Karpas-422 (cell line): ENCODE results near the gene GABPB1. TPM values are rescaled to one million over a fixed set of nuclear protein-coding genes. Genes with fewer than 3 reads are reported as not detected.

ENCODE experiments used
- DNase-seq: peaks from one replicate; pipeline ENCODE4 v3.0.0-alpha.2; 2015
- H2AFZ ChIP-seq: fragments of 200-600 bp; sonication (generic); 2 replicates; pipeline ENCODE4 v1.6.1; 2014; ENCODE audit warnings: antibody characterized with exemption, low read length, mixed read lengths
- H3K27ac ChIP-seq: fragments of 200-600 bp; sonication (generic); 2 replicates; pipeline ENCODE4 v1.5.1; 2014; ENCODE audit warnings: mild to moderate bottlenecking, low read length, moderate library complexity
- H3K27me3 ChIP-seq: fragments of 200-600 bp; sonication (generic); 2 replicates; pipeline ENCODE4 v1.6.1; 2014; ENCODE audit warnings: low read length, mixed read lengths
- H3K36me3 ChIP-seq: fragments of 200-600 bp; sonication (generic); 2 replicates; pipeline ENCODE4 v1.6.1; 2014; ENCODE audit warnings: low read length, mixed read lengths; ENCODE audit not compliant: insufficient read depth
- H3K4me1 ChIP-seq: fragments of 200-600 bp; sonication (generic); 2 replicates; pipeline ENCODE4 v1.6.1; 2014; ENCODE audit warnings: mild to moderate bottlenecking, low read length, mixed read lengths
- H3K4me2 ChIP-seq: fragments of 200-600 bp; sonication (generic); 2 replicates; pipeline ENCODE4 v1.6.1; 2014; ENCODE audit warnings: low read length, low read depth, mild to moderate bottlenecking; ENCODE audit not compliant: poor library complexity, severe bottlenecking
- H3K4me3 ChIP-seq: fragments of 200-600 bp; sonication (generic); 2 replicates; pipeline ENCODE4 v1.5.1; 2014; ENCODE audit warnings: mild to moderate bottlenecking, antibody characterized with exemption, low read length, mixed read lengths
- H3K79me2 ChIP-seq: fragments of 200-600 bp; sonication (generic); 2 replicates; pipeline ENCODE4 v1.6.1; 2014; ENCODE audit warnings: mild to moderate bottlenecking, low read length, mixed read lengths
- H3K9ac ChIP-seq: fragments of 200-600 bp; sonication (generic); 2 replicates; pipeline ENCODE4 v1.6.0; 2014; ENCODE audit warnings: low read length
- H3K9me2 ChIP-seq: fragments of 200-600 bp; sonication (generic), shearing (Covaris generic); replicated peaks from 2 replicates; pipeline ENCODE4 v1.6.0; 2014; ENCODE audit warnings: mild to moderate bottlenecking, low read length, moderate library complexity; ENCODE audit not compliant: insufficient read depth
- H3K9me3 ChIP-seq: fragments of 300-700, 200-600 bp; sonication (generic); 2 replicates; pipeline ENCODE4 v1.6.1; 2014; ENCODE audit warnings: low read length, mixed read lengths
- H4K20me1 ChIP-seq: fragments of 200-600 bp; sonication (generic); 2 replicates; pipeline ENCODE4 v1.6.1; 2014; ENCODE audit warnings: mild to moderate bottlenecking, antibody characterized with exemption, low read length, low read depth; ENCODE audit not compliant: insufficient read depth
- total RNA-seq: library from RNA; depleted of rRNA; stranded (reverse); fragments of >200 nt; shearing (Covaris generic); gene quantifications from 2 replicates; pipeline ENCODE4 v1.2.3, GENCODE V29; 2014; ENCODE audit warnings: low replicate concordance

GABPB1 gene
- total RNA-seq, 1 experiment from 2014 or later: 30.4 TPM

DNA sequence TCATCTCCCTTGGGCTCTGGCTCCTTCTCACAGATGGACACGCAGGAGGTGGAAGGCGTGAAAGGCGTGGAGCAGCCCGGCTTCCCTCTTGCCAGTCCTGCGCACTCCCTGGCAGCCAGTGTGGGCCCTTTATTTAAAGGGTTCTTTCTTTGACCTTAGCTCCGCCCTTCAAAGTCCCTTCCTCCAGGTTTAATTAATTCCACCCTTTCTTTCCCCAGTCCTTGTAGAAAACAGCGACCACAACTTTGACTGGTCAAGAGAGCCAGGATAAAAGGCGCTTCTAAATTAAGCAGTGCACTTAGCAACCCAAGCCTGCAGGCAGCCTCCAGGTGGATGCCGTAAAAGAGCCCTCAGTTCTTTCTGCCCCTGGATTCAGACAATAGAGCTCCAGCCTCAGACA is 89.4 kb downstream of the GABPB1 start, which contains the start of gene HDC:
HDC (minus strand) TSS at position 107 of the 400 bp plus-strand sequence; CDS start at position 4, 103 bp downstream.
- no peak within 1 kb of the TSS for H3K9ac ChIP-seq
- no peak within 1 kb of the TSS for H2AFZ ChIP-seq
- no peaks in the 10 kb centered on the region for H3K4me1 ChIP-seq
- no peak within 1 kb of the TSS for H3K27ac ChIP-seq
- H3K36me3 ChIP-seq: no peaks in the 10 kb centered on the region
- H3K4me3 ChIP-seq: no peak within 1 kb of the TSS
- H3K9me2 ChIP-seq: no peaks in the 10 kb centered on the region
- no peaks in the 10 kb centered on the region for H4K20me1 ChIP-seq
- no peak within 1 kb of the TSS for H3K4me2 ChIP-seq
- no peaks in the 10 kb centered on the region for H3K79me2 ChIP-seq
- no peaks in the 10 kb centered on the region; the same call in 1 of the 2 replicates for H3K27me3 ChIP-seq
- H3K9me3 ChIP-seq: no peaks in the 10 kb centered on the region
- DNase-seq: no peak

DNA sequence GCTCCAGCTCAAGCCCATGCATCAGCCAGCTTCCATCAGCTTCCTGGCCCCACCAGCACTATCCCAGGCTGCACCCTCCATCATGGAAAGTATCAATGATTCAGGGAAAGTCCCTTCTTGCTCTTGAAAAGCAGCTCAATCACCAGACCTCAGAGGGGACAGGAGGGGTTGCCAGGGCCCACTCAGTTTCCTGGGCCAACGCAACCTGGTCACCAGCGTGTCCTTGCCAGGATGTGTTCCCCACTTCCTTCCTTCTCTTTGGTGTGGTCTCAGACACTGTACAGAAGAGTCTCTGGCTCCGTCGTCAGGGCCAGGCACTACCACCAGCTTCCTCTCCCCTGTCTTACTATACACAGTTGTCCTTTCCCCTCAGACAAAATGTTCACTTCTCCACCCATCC is 92.5 kb downstream of the GABPB1 start:
- H4K20me1 ChIP-seq: no peaks in the 10 kb centered on the region
- DNase-seq: no peak
- no peaks in the 10 kb centered on the region for H3K27me3 ChIP-seq
- no peaks in the 10 kb centered on the region for H3K9me2 ChIP-seq
- no peaks in the 10 kb centered on the region for H3K36me3 ChIP-seq
- H3K27ac ChIP-seq: no peak overlapping the region
- no peak overlapping the region for H3K9ac ChIP-seq
- H3K4me1 ChIP-seq: no peaks in the 10 kb centered on the region
- H3K79me2 ChIP-seq: no peaks in the 10 kb centered on the region
- no peak overlapping the region for H3K4me2 ChIP-seq
- no peak overlapping the region for H3K4me3 ChIP-seq
- no peaks in the 10 kb centered on the region for H3K9me3 ChIP-seq
- no peak overlapping the region for H2AFZ ChIP-seq

DNA sequence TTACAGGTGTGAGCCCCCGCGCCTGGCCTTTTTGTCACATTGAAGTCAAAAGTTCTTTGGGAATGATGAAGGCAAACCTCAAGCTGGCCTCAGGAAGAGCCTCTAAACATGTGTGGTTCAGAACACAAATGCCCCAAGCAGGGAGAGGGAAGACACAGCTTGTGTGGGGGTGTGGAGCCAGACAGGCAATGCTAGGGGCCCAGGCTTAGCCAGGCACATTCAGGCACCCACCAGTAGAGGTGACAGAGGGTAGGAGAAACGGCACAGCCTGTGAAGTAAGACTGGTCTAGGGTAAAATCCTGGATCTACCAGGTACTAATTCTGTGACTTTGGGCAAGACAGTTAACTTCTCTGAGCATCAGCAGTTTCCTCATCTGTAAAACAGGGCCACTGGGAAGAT is 93.0 kb downstream of the GABPB1 start:
- Histone ChIP-seq H3K9me3 (no peaks in the 10 kb centered on the region), H3K4me1 (no peaks in the 10 kb centered on the region), H2AFZ (no peak overlapping the region)

DNA sequence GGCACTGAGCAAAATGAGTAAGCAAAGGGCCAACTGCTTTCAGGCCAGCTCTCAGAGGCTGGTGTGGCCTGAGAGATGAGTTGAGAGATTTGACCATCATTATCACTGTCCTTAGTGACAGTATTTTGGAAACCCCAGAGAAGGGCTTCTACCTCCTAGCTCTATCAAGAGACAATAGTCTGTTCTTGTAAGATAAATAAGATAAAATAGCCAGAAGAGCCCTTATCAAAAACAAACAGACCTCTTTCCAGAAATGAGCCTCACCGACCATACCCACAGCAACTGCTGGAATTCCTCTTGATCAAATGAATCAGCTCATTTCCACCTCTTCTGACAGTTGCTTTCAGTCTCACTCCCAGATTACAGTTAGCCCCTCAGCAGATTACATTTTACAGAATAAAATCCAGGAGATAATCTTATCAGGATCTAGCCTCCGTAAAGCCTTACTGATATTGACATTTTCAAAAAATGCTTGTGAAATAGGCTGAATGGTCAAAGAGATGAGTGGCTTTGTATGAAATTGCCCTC is 94.0 kb downstream of the GABPB1 start:
- H3K9me3 ChIP-seq: no peaks in the 10 kb centered on the region
- no peak for DNase-seq
- H3K36me3 ChIP-seq: no peaks in the 10 kb centered on the region
- no peaks in the 10 kb centered on the region for H3K27me3 ChIP-seq
- H3K4me3 ChIP-seq: no peak overlapping the region
- no peak overlapping the region for H3K27ac ChIP-seq
- no peaks in the 10 kb centered on the region for H4K20me1 ChIP-seq
- H3K9me2 ChIP-seq: no peaks in the 10 kb centered on the region
- no peaks in the 10 kb centered on the region for H3K79me2 ChIP-seq
- no peaks in the 10 kb centered on the region for H3K4me1 ChIP-seq
- no peak overlapping the region for H3K9ac ChIP-seq
- no peak overlapping the region for H2AFZ ChIP-seq
- H3K4me2 ChIP-seq: no peak overlapping the region

More for the DNA sequence above, 93.0 kb downstream of the GABPB1 start:
- Histone ChIP-seq H3K9ac (no peak overlapping the region), H3K4me2 (no peak overlapping the region), H3K9me2 (no peaks in the 10 kb centered on the region), H4K20me1 (no peaks in the 10 kb centered on the region), H3K27ac (no peak overlapping the region), H3K79me2 (no peaks in the 10 kb centered on the region), H3K36me3 (no peaks in the 10 kb centered on the region), H3K27me3 (no peaks in the 10 kb centered on the region), H3K4me3 (no peak overlapping the region)
- no peak for DNase-seq

DNA sequence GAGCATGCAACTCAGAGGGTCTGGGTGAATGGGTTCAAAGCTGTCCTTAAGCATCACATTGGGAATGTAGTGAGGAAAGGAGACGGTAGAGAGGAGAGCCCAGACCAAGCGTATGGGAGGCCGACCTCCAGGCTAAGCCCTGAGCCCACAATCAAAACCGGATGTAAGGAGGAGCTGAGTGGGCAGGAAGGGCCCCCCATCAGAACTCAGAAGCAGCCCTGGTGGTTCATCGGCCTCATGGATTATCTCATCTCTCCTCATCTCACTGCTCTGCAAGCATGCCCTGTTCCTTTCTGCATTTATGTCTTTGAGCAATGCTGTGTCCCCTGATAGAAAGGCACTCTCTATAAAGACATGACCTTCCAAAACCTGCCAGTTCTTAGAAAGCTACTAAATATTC is 95.7 kb downstream of the GABPB1 start:
- H3K9me3 ChIP-seq: no peaks in the 10 kb centered on the region
- DNase-seq: no peak

DNA sequence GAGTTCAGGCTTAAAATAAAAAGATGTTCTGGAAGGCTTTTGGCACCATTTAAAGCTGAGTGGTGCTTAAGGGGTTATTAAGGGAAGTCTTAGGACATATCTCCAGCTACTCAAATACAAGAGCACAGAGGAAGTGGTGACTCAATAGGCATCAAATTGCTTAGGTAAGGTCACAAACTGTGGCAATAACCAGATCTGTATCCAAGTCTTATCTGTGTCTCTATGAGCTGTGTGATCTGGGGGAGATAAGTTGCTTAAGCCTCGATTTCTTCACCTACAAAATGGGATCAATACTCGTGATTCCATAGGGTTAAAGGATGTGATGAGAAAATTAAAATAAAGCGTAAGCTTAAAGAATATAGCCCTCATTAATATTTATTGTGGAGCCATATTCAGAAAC is 97.1 kb downstream of the GABPB1 start:
- Histone ChIP-seq H3K4me3 (no peak overlapping the region), H3K4me2 (no peak overlapping the region), H3K9me2 (no peaks in the 10 kb centered on the region), H3K36me3 (no peaks in the 10 kb centered on the region), H2AFZ (no peak overlapping the region), H3K9me3 (no peaks in the 10 kb centered on the region), H3K9ac (no peak overlapping the region), H3K4me1 (no peaks in the 10 kb centered on the region), H3K79me2 (no peaks in the 10 kb centered on the region), H3K27me3 (no peaks in the 10 kb centered on the region), H3K27ac (no peak overlapping the region), H4K20me1 (no peaks in the 10 kb centered on the region)
- no peak for DNase-seq

More for the DNA sequence above, 95.7 kb downstream of the GABPB1 start:
- no peaks in the 10 kb centered on the region for H3K36me3 ChIP-seq
- no peak overlapping the region for H3K4me2 ChIP-seq
- H3K9me2 ChIP-seq: no peaks in the 10 kb centered on the region
- no peaks in the 10 kb centered on the region for H3K4me1 ChIP-seq
- no peak overlapping the region for H3K4me3 ChIP-seq
- no peak overlapping the region for H2AFZ ChIP-seq
- no peaks in the 10 kb centered on the region for H3K27me3 ChIP-seq
- no peak overlapping the region for H3K27ac ChIP-seq
- no peaks in the 10 kb centered on the region for H4K20me1 ChIP-seq
- H3K79me2 ChIP-seq: no peaks in the 10 kb centered on the region
- H3K9ac ChIP-seq: no peak overlapping the region

DNA sequence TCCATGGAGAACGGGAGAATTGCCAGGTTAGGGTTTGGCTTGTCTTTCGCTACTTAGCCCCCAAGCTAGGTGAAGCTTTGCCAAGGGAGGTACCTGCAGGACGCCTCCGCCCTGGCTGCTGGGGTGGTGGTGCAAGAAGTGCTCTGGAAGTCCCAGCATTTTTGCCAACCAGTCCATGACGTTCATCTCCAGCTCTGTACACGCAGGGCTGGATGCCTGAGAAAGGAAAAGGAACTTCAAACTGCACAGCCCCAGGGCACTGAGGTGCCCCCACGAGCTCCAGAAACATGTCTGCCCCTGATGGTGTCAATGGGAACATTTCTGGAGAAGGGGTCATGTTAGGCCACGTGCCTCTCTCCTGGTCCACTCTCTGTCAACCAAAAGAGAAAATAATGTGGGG is 97.7 kb downstream of the GABPB1 start:
- Histone ChIP-seq H3K27me3 (no peaks in the 10 kb centered on the region), H3K4me3 (no peak overlapping the region), H3K9me2 (no peaks in the 10 kb centered on the region), H3K79me2 (no peaks in the 10 kb centered on the region), H3K9me3 (no peaks in the 10 kb centered on the region), H3K36me3 (no peaks in the 10 kb centered on the region), H3K4me1 (no peaks in the 10 kb centered on the region), H4K20me1 (no peaks in the 10 kb centered on the region), H3K9ac (no peak overlapping the region), H2AFZ (no peak overlapping the region), H3K4me2 (no peak overlapping the region), H3K27ac (no peak overlapping the region)
- no peak for DNase-seq

DNA sequence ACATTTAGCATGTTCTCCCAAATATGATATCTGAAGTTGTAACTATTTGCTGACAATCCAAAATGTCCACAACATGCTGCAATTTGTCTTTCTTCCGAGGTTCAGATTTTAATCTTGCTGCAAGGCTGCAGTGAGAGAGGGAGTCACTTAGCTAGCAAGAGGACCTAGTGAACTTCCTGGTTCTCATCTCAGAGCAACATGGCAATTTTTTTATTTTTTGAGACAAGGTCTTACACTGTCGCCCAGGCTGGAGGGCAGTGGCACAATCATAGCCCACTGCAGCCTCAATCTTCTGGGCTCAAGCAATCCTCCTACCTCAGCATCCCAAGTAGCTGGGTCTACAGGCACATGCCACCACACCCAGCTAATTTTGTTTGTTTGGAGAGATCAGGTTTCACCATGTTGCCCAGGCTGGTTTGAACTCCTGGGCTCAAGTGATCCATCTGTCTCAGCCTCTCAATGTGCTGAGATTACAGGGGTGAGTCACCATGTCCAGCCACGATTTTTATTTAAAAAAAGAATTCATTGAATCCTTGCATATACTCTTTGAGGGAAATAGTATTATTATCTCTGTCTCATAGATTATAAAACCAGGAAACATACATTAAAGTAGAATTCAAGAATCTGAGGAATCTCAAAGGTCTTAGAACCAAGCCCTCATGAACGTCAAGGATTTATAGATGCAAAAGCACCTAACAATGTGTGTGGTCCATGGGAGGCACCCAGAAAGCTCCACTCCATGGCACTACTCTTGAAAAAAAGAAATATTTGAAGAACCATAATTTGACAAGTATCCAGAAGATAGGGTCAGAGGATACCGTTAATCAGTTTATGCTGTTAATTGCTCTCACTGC is 98.6 kb downstream of the GABPB1 start:
- Histone ChIP-seq H3K4me3 (no peak overlapping the region), H3K9ac (no peak overlapping the region), H4K20me1 (no peaks in the 10 kb centered on the region), H3K36me3 (no peaks in the 10 kb centered on the region), H2AFZ (no peak overlapping the region), H3K9me2 (no peaks in the 10 kb centered on the region), H3K79me2 (no peaks in the 10 kb centered on the region), H3K4me2 (no peak overlapping the region), H3K27ac (no peak overlapping the region), H3K4me1 (no peaks in the 10 kb centered on the region), H3K27me3 (no peaks in the 10 kb centered on the region), H3K9me3 (no peaks in the 10 kb centered on the region)
- DNase-seq: no peak
